Fibroblast of upper back skin (primary cell): ENCODE measurements around the gene C9orf153.
A peak's percentile ranks its signal among the peaks of the same experiment; 100 is the strongest.
"Not testable (repeated sequence)": the region's sequence is repeated elsewhere in the genome, so short reads cannot be mapped to it uniquely, and the experiment has no call there.

Experiments
- DNase-seq: peaks from one replicate; pipeline ENCODE4 v3.0.0-alpha.2; 2013

Gene C9orf153

DNA sequence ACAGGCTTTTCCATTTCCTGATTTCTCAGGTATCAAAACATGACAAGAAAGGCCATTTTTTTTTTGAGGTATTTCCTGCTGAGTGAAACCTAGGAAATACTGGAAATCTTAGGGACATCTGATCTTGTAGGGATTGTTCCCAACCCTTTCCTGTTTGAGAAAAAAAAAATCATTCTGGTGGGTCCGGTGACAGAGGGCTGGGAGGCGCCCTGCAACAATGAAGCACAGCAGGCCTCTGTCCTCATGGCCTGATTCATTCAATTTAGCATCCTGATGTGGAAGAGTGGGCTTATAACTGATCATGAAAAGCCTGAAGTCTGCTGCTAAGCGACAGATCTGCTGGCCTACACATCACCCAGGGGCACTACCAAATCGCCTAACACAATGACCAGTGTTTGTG, 3.0 kb upstream of the C9orf153 start:
- DNase-seq, result no peak

DNA sequence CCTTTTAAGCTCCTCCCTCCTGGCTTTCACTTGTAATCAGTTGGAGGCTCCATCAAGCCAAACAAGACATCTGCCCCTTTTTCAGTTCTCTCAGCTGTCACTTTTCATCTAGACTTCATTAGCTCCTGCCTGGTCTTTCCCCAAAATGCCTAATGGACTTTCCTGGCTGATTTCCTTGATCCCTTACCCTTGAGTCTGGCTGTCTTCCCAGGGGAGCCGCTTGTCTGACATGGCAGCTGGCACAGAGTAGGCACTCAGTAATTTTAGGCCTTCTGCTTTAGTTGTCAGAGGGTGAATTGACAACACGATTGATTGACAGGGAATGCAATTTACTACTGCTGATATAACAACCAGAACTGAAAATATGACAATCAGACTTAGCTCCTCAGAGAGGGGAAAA, 2.1 kb downstream of the C9orf153 start:
- no peak for DNase-seq

GRCh38 chr9:86256653-86257052, 2.8 kb downstream of the C9orf153 start:
- DNase-seq, result no peak

- DNase-seq, result no peak
Observed at GRCh38 chr9:86253577-86253976, 5.9 kb downstream of the C9orf153 start.

DNA sequence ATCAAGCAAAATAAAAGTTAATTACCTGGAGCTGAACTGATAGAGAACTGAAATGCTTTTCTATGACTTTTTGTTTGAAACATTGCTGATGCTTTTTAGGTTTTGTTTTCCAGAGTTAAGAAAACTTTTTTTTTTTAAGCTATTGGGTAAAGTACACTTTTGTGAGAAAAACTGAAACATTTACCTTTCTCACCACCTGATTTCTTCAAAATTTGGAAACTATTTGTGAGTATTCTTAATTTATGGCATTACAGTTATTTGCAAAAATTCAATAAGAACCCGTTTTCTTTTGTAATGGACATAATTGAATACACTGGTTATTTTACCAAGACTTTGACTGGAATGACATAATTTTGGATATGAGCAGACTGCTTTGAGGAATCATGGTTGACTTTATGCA, 6.6 kb downstream of the C9orf153 start:
- no peak for DNase-seq

DNA sequence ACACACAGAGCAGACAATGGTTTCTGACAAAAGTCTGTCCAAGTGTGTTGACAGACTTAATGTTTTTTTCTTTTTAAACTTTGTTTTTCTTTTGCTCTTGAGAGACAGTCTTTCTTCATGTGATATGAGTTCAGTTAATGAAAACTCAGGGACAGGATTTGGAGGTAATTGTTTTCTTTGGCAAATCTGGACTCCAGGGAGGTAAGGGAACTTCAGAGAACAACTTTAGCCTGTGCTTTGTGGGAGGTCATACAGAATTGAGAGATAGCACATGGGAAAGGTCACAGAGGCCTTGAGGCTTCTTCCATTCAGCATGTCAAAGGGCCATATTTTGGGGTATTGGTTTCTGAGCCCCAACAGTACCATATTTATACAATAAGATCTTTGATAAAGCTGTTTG, 9.3 kb downstream of the C9orf153 start:
- no peak for DNase-seq

DNA sequence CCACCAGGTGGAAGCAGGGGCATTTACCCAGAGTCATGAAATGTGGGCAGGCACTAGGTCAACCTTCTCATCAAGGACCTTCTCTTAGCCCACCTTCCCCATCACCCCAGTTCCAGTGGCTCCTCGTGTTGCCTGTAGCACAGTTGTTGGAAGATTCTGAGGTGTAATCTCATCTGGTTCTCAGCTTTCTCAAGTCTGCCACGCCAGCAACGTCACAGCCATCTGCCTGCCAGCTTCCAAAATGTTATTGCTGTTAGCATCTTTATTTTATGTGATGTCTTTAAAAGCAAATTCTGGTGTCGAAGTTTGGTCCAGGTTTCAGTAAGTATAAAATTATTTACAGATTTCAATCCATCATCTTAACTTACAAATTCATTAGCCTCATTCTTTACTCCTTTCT, 10.7 kb downstream of the C9orf153 start:
- no peak for DNase-seq

- DNase-seq, result no peak
Observed at GRCh38 chr9:86246752-86247161, 12.7 kb downstream of the C9orf153 start.

DNA sequence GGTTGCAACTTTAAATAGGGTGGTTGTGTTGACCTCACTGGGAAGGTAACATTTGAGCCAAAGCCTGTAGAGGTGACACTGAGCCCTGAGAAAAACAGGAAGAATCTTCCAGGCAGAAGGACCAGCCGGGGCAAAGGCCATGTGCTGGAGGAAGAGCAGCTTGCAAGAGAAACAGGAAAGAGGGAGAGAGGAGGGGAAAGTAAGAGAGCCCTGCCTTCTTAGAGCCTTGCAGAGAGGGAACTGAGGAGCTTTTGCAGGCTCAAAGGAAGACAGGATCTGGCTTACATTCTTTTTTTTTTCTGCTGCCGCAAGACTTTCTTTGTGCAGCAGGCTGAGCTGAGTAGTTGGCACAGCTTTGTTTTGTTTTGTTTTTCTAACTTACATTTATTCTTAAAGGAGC, 17.4 kb downstream of the C9orf153 start:
- no peak for DNase-seq

- DNase-seq, result no peak
Observed at GRCh38 chr9:86241216-86241615, 18.2 kb downstream of the C9orf153 start.

- DNase-seq, result peak; percentile 6
Observed at GRCh38 chr9:86238861-86239770, 20.3 kb downstream of the C9orf153 start.

DNA sequence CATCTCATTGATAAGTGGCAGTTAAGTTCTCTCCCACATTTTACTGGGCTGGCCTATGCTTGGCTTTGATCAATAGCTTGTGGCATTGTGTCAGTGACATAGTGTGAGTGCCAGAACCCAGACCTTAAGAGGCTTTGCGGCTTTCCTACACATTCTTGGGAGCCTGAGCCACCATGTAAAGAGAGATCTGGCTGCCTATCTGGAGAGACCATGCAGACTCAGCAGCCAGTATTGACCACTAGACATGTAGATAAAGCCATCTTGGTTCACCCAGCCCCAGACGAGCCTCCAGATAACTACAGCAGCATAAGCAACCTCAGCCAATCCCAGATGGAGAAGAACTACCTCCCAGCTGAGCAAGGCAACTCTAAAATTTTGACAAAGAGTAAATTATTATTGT, 28.6 kb downstream of the C9orf153 start:
- DNase-seq, result no peak

DNA sequence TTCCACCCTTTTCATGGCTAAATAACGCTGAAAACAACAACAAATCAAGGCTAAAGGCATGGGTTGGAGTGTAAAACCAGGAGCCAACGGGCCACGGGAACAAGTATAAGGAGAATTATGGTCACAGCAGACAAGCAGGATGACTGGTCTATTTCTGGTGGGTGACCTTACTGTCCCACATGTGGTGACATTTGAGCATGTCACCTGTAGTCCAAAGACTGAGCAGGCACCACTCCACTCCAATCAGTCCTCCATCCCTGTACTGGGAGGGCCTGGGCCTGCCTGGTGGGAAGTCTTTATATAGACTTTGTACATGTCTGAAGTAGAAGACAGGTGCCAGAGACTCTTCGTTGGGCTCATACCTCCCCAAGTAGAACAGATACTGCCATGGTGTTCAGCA, 36.8 kb downstream of the C9orf153 start:
- no peak for DNase-seq

- no peak for DNase-seq
Observed at GRCh38 chr9:86219606-86220005, 39.9 kb downstream of the C9orf153 start.

GRCh38 chr9:86217076-86217755, 42.2 kb downstream of the C9orf153 start:
- no peak for DNase-seq

- DNase-seq, result no peak
Observed at GRCh38 chr9:86207193-86207592, 52.3 kb downstream of the C9orf153 start.

GRCh38 chr9:86202338-86202882, 57.0 kb downstream of the C9orf153 start:
- DNase-seq, result peak; percentile 55

- DNase-seq, result no peak
Observed at GRCh38 chr9:86201474-86202337, 57.8 kb downstream of the C9orf153 start.

DNA sequence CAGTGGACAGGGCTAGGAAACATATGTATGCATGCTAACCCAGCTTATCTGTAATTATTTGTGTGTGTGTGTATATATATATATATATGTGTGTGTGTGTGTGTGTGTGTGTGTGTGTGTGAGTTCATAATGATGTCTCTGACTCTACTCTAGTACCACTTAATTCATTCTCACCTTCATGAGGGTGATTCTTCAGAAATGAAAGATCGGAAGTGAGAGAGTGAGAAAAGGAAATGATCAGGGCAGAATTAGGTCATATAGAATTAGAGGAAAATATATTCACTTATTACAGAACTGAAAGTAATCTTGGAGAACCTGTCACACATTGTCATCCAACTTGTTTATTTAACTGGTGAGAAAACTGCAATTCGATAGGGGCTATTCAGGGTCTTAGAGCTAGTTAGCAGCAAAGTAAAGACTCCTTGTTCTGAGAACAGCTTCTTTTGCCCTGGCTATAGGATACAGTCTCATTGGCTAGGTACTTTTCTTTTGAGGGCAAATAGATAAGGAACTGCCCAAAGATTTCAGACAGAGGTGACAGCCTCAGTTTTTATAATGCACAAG, 58.8 kb downstream of the C9orf153 start:
- no peak for DNase-seq

DNA sequence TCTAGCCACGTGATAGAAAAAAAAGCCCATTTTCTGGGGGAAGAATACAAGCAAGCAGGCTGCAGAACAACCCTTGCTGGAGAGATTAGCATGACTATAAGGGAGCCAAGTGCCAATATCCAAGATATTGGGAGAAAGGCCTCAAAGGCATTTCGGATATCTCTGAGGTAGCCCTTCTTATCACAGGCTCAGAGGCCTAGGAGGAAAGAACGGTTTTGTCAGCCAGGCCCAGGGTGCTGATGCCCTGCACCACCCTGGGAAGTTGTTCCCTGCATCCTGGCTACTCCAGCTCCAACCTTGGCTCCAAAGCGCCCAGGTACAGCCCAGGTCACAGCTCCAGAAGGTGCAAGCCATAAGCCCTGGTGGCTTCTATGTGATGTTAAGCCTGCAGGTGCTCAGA, 66.4 kb downstream of the C9orf153 start:
- DNase-seq, result no peak

DNA sequence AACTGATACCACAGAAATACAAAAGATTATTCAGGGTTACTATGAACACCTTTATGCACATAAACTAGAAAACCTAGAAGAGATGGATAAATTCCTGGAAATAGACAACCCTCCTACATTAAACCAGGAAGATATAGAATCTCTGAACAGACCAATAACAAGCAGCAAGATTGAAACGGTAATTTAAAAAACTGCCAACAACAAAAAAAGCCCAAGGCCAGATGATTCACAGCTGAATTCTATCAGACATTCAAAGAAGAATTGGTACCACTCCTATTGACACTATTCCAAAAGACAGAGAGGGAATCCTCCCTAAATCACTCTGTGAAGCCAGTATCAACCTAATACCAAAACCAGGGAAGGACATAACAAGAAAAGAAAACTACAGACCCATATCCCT, 68.8 kb downstream of the C9orf153 start:
- not testable (repeated sequence) for DNase-seq

DNA sequence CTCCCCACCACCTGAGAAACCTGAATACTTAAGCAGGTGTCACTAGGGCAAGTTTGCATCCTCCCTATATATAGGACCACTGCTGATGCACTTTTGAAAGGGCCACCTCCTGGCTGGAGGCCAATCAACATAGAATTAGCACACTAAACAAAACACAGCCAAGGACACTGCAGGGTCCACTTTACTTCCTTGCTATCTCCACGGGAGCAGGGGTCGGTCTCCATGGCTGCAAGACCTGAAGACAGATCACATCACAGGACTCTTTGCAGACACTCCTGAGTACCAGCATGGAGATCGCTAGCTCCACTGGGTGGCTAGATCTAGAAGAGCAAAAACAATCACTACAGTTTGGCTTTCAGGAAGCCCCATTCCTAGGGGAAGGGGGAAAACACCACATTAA, 72.3 kb downstream of the C9orf153 start:
- no peak for DNase-seq

GRCh38 chr9:86186696-86187095, 72.8 kb downstream of the C9orf153 start:
- no peak for DNase-seq
